Uterus (tissue), 4 donors: ENCODE data around the gene QSOX2. TPM values are rescaled to one million over a fixed set of nuclear protein-coding genes. Genes with fewer than 3 reads are reported as not detected.

ENCODE experiments used
- DNase-seq, 2 donors: peaks; one replicate each; pipeline ENCODE4 v3.0.0-alpha.2; 2019 to 2020
- H3K27ac ChIP-seq, 2 donors: fragments of 200-600 bp; sonication (generic); 1 replicate in 1 of 2; 2 replicates in 1 of 2; pipeline ENCODE4 v1.5.1; 2016 to 2018
- H3K27me3 ChIP-seq, 2 donors: fragments of 200-600 bp; sonication (generic); one replicate each; pipeline ENCODE4 v1.5.1; 2018 to 2019; ENCODE audit warnings: control low read depth in 1 of 2
- H3K36me3 ChIP-seq, 2 donors: fragments of 200-600 bp; sonication (generic); one replicate each; pipeline ENCODE4 v1.5.1; 2019; ENCODE audit warnings: control low read depth in 1 of 2
- H3K4me1 ChIP-seq, 2 donors: fragments of 200-600 bp; sonication (generic); one replicate each; pipeline ENCODE4 v1.5.1; 2018 to 2019; ENCODE audit warnings: control low read depth in 1 of 2
- H3K4me3 ChIP-seq, 2 donors: fragments of 200-600 bp; sonication (generic); 1 replicate in 1 of 2; 2 replicates in 1 of 2; pipeline ENCODE4 v1.5.1; 2018 to 2019; ENCODE audit warnings: mild to moderate bottlenecking in 1 of 2
- H3K9me3 ChIP-seq, 2 donors: fragments of 200-600 bp; sonication (generic); one replicate each; pipeline ENCODE4 v1.5.1; 2019; ENCODE audit warnings: control low read depth in 1 of 2
- CTCF ChIP-seq, 4 experiments: fragments of 200-600 bp in 2 of 4; fragments of 450-650 bp in 2 of 4; sonication (generic) in 2 of 4; IDR thresholded peaks; one replicate each; pipeline ENCODE4 v1.5.1; 2016 to 2019; ENCODE audit warnings: antibody characterized with exemption in 4 of 4, mild to moderate bottlenecking in 2 of 4, moderate library complexity in 1 of 4
- POLR2A ChIP-seq, 2 donors: fragments of 450-650 bp; IDR thresholded peaks; one replicate each; pipeline ENCODE4 v1.6.1; 2016; ENCODE audit warnings: antibody characterized with exemption in 2 of 2, mild to moderate bottlenecking in 1 of 2, moderate library complexity in 1 of 2
- intact Hi-C: fragments of 100-400 bp; cut with DNase I; formaldehyde crosslinking; loops from one replicate; pipeline ENCODE4 v1.15.1; 2023; ENCODE audit warnings: low total_unique reads
- total RNA-seq, 4 donors: library from RNA; depleted of rRNA in 3 of 4; stranded (reverse); fragments of >200 nt in 3 of 4; gene quantifications; one replicate each; pipeline versions ENCODE4 v1.1.0 to v1.2.4, GENCODE V29; 2014 to 2023
- donor health status: DM: yes; HTN: yes; CAD: no.

The QSOX2 gene
- total RNA-seq, 4 donors from 2014 or later, result 5.6 to 13.1 (median 9.2) TPM

GRCh38 chr9:136285501-136286358 is 40.1 kb upstream of the QSOX2 start:
- no peak overlapping the region for H3K4me3 ChIP-seq

GRCh38 chr9:136284951-136285350 is 39.3 kb upstream of the QSOX2 start:
- H3K4me3 ChIP-seq, result no peak overlapping the region
- H3K27me3 ChIP-seq, result no peaks in the 10 kb centered on the region
- H3K9me3 ChIP-seq, result no peaks in the 10 kb centered on the region
- TF ChIP-seq POLR2A (IDR thresholded peaks at IDR 0.05) (no peak), CTCF (IDR thresholded peaks at IDR 0.05) (no peak)
- H3K27ac ChIP-seq, result no peak overlapping the region
- intact Hi-C loops, result no loop called here
- no peak for DNase-seq
- no peaks in the 10 kb centered on the region for H3K36me3 ChIP-seq
- no peaks in the 10 kb centered on the region for H3K4me1 ChIP-seq

More at GRCh38 chr9:136285501-136286358, 40.1 kb upstream of the QSOX2 start:
- H3K27ac ChIP-seq, result no peak overlapping the region
- DNase-seq, result no peak
- no peaks in the 10 kb centered on the region for H3K36me3 ChIP-seq
- intact Hi-C loops, result no loop called here
- no peaks in the 10 kb centered on the region for H3K4me1 ChIP-seq
- no peak for TF ChIP-seq CTCF (IDR thresholded peaks at IDR 0.05)
- TF ChIP-seq POLR2A (IDR thresholded peaks at IDR 0.05), result no peak
- no peaks in the 10 kb centered on the region for H3K27me3 ChIP-seq
- H3K9me3 ChIP-seq, result no peaks in the 10 kb centered on the region

DNA sequence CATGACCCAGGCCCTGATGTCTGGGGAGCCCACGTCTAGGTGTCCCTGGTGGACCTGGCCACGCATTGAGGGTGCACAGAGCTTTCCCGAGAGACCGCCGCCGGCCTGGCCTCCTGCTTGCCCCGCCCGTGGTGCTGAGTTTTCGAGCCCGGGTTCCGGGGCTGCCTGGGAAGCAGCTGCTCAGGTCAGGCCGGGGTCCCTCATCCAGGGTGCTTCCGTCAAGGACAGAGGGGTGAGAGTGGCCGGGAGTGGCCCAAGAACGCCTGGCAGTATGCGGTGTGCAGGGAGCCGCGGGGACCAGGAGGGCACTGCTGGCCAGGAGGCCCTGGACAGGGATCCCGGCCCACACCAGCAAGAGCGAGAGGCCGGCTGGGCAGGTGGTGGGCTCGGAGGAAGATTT is 38.7 kb upstream of the QSOX2 start:
- DNase-seq, result no peak
- intact Hi-C loops, result no loop called here

GRCh38 chr9:136283291-136284235 is 38.0 kb upstream of the QSOX2 start:
- peak; percentile 66 to 81 (median 69) for TF ChIP-seq CTCF (IDR thresholded peaks at IDR 0.05)
- peak in 1 of 2 donors; percentile 9 for TF ChIP-seq POLR2A (IDR thresholded peaks at IDR 0.05)
- Histone ChIP-seq H3K27ac (no peak overlapping the region), H3K27me3 (no peaks in the 10 kb centered on the region), H3K4me1 (no peaks in the 10 kb centered on the region), H3K36me3 (no peaks in the 10 kb centered on the region), H3K4me3 (peak overlapping the region in 1 of 2 donors; percentile 8), H3K9me3 (no peaks in the 10 kb centered on the region)
- DNase-seq, result peak; percentile 64 to 70
- intact Hi-C loops, result no loop called here

More for the DNA sequence above, 38.7 kb upstream of the QSOX2 start:
- Histone ChIP-seq H3K4me1 (no peaks in the 10 kb centered on the region), H3K9me3 (no peaks in the 10 kb centered on the region), H3K4me3 (no peak overlapping the region), H3K27ac (no peak overlapping the region), H3K27me3 (no peaks in the 10 kb centered on the region), H3K36me3 (no peaks in the 10 kb centered on the region)
- no peak for TF ChIP-seq POLR2A (IDR thresholded peaks at IDR 0.05)
- no peak for TF ChIP-seq CTCF (IDR thresholded peaks at IDR 0.05)
